Measurements from ENCODE around the gene BANP.

DNA sequence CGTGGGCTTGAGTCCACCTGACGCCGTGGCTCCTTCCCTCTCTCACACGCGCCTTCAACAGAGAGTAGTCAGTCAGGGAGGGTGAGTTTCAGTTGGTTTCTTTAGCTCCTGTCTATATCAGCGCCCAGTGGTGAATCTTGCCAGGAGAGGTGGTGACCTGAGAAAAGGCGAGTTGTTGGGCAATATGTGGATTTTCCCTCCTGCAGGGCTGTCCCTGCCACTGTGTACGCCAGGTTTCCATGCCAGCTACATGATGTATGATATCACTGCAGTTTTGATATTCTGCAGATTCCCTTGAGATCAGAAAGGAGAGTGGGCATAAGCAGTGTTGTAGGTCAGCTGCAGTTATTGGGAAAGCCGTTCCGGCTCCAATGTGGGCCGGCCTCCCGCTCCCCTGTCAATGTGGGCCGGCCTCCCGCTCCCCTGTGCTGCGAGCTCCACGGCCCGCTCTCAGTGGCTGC, 31.4 kb downstream of the BANP start:
- TF ChIP-seq, protein P1, sequence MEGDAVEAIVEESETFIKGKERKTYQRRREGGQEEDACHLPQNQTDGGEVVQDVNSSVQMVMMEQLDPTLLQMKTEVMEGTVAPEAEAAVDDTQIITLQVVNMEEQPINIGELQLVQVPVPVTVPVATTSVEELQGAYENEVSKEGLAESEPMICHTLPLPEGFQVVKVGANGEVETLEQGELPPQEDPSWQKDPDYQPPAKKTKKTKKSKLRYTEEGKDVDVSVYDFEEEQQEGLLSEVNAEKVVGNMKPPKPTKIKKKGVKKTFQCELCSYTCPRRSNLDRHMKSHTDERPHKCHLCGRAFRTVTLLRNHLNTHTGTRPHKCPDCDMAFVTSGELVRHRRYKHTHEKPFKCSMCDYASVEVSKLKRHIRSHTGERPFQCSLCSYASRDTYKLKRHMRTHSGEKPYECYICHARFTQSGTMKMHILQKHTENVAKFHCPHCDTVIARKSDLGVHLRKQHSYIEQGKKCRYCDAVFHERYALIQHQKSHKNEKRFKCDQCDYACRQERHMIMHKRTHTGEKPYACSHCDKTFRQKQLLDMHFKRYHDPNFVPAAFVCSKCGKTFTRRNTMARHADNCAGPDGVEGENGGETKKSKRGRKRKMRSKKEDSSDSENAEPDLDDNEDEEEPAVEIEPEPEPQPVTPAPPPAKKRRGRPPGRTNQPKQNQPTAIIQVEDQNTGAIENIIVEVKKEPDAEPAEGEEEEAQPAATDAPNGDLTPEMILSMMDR (IDR thresholded peaks at IDR 0.05), result no peak
- no peak for TF ChIP-seq EZH2 (IDR thresholded peaks at IDR 0.05)

Data from neural progenitor cell (in vitro differentiated cells).